NT2/D1 (cell line): ENCODE results near the gene CACNA1C.

Source experiments
- YY1 ChIP-seq: IDR thresholded peaks from 2 replicates; pipeline ENCODE4 v1.6.1; 2011; ENCODE audit not compliant: insufficient read length, insufficient read depth
- ZNF274 ChIP-seq: IDR thresholded peaks from 2 replicates; pipeline ENCODE4 v1.6.1; 2011; ENCODE audit warnings: mild to moderate bottlenecking, low read depth, low read length

- TF ChIP-seq ZNF274 (no peak), YY1 (no peak)
Observed at GRCh38 chr12:2231011-2231595, 178.3 kb downstream of the CACNA1C start.
